HepG2 (cell line): Measurements from ENCODE around the gene THBD. TPM values are rescaled to one million over a fixed set of nuclear protein-coding genes. Genes with fewer than 3 reads are reported as not detected.

Source experiments
- ATAC-seq: fragments of 200-7000 bp; cut with Tn5 transposase; 3 replicates; pipeline ENCODE4 v1.9.1; 2020; ENCODE audit warnings: mild to moderate bottlenecking, moderate library complexity
- BruUV-seq: library from RNA; stranded (reverse); fragments of 400-500 nt; replicated peaks from 2 replicates; lab custom pipeline; 2021; lab: Mats Ljungman, UMichigan
- CTCF ChIA-PET: fragments of 300-600 bp; formaldehyde crosslinking; extraction: SDS; loops from one replicate; lab custom pipeline; 2021; ENCODE audit warnings: low total read pairs, inconsistent platforms, low intra/inter-chr PET ratio; lab: Yijun Ruan, JAX
- POLR2A ChIA-PET: fragments of 350-600 bp; sonication (Branson Sonifier 250); formaldehyde crosslinking; loops from one replicate; lab custom pipeline; 2020; ENCODE audit warnings: antibody characterized with exemption, inconsistent platforms; lab: Yijun Ruan, JAX
- DNase-seq: peaks from one replicate; pipeline ENCODE4 v3.0.0-alpha.2; 2015; ENCODE audit warnings: low spot score
- FAIRE-seq: peaks from 3 replicates; lab custom pipeline; 2011; peaks lifted over from hg19 to GRCh38; lab: Jason Lieb, UNC
- H2AFZ ChIP-seq: one replicate; pipeline ENCODE4 v1.6.1; 2011; ENCODE audit warnings: low read length, inconsistent platforms
- H3K27ac ChIP-seq: fragments of 300-600 bp; 3 replicates; pipeline ENCODE4 v1.8.0; 2011; ENCODE audit warnings: mixed run types, mild to moderate bottlenecking, mixed read lengths, low read length, inconsistent platforms; ENCODE audit not compliant: insufficient read depth; ENCODE audit errors: extremely low read length
- H3K27me3 ChIP-seq, 2 experiments: fragments of 200-600 bp in 1 of 2; 2 replicates in 1 of 2; 3 replicates in 1 of 2; pipeline versions ENCODE4 v1.6.0 to v1.8.0; 2011; ENCODE audit warnings: low read length in 2 of 2, mild to moderate bottlenecking in 2 of 2, moderate library complexity in 2 of 2, inconsistent platforms in 1 of 2; ENCODE audit not compliant: insufficient read depth in 2 of 2, control insufficient read depth in 1 of 2
- H3K36me3 ChIP-seq, 2 experiments: fragments of 200-600 bp in 1 of 2; replicated peaks in 1 of 2; 2 replicates in 1 of 2; 3 replicates in 1 of 2; pipeline versions ENCODE4 v1.5.1 to v1.8.0; 2011; ENCODE audit warnings: low read length in 2 of 2, inconsistent platforms in 1 of 2; ENCODE audit not compliant: insufficient read depth in 2 of 2, control insufficient read depth in 1 of 2
- H3K4me1 ChIP-seq: 2 replicates; pipeline ENCODE4 v1.5.1; 2012; ENCODE audit warnings: low read length, inconsistent platforms; ENCODE audit not compliant: insufficient read depth
- H3K4me2 ChIP-seq: 2 replicates; pipeline ENCODE4 v1.6.0; 2011; ENCODE audit warnings: low read depth, low read length, inconsistent platforms
- H3K4me3 ChIP-seq, 3 experiments: fragments of 200-600 bp in 1 of 3; sonication (generic), shearing (Covaris generic) in 1 of 3; replicated peaks in 1 of 3; 2 replicates each; pipeline ENCODE4 v1.5.1; 2011 to 2016; ENCODE audit warnings: low read length in 3 of 3, inconsistent platforms in 2 of 3, low read depth in 2 of 3, mild to moderate bottlenecking in 2 of 3, control low read depth in 1 of 3, mixed read lengths in 1 of 3; ENCODE audit not compliant: insufficient read depth in 1 of 3
- H3K79me2 ChIP-seq: one replicate; pipeline ENCODE4 v1.6.1; 2011; ENCODE audit warnings: low read length, inconsistent platforms; ENCODE audit not compliant: insufficient read depth
- H3K9ac ChIP-seq: 2 replicates; pipeline ENCODE4 v1.6.0; 2011; ENCODE audit warnings: mild to moderate bottlenecking, low read depth, low read length, inconsistent platforms; ENCODE audit not compliant: insufficient read depth
- H3K9me3 ChIP-seq: 2 replicates; pipeline ENCODE4 v1.5.1; 2012; ENCODE audit warnings: mild to moderate bottlenecking, low read length
- H4K20me1 ChIP-seq: 2 replicates; pipeline ENCODE4 v1.6.0; 2011; ENCODE audit warnings: inconsistent platforms, mild to moderate bottlenecking, low read length, moderate library complexity; ENCODE audit not compliant: insufficient read depth
- ARHGAP35 ChIP-seq: sonication (generic); formaldehyde crosslinking; IDR thresholded peaks from 2 replicates; pipeline ENCODE4 v1.9.0; 2022; ENCODE audit warnings: mild to moderate bottlenecking, inconsistent platforms, moderate library complexity, missing genetic modification reagents, borderline replicate concordance
- MAFG ChIP-seq: sonication (generic); formaldehyde crosslinking; IDR thresholded peaks from 2 replicates; pipeline ENCODE4 v1.5.1; 2020; ENCODE audit warnings: mild to moderate bottlenecking, missing genetic modification reagents
- RBM39 ChIP-seq: fragments of 200-400 bp; formaldehyde crosslinking; IDR thresholded peaks from one replicate; pipeline ENCODE4 v1.6.1; 2018; ENCODE audit warnings: antibody characterized with exemption, mild to moderate bottlenecking, low read depth, low read length; ENCODE audit not compliant: poor library complexity, severe bottlenecking
- TRIM24 ChIP-seq: sonication (generic); formaldehyde crosslinking; IDR thresholded peaks from 2 replicates; pipeline ENCODE4 v1.8.0; 2022; ENCODE audit warnings: mild to moderate bottlenecking, missing genetic modification reagents
- U2AF2 ChIP-seq: fragments of 200-400 bp; formaldehyde crosslinking; IDR thresholded peaks from 2 replicates; pipeline ENCODE4 v1.6.1; 2017; ENCODE audit warnings: low read depth, mild to moderate bottlenecking, low read length
- ZNF253 ChIP-seq: sonication (generic); formaldehyde crosslinking; IDR thresholded peaks from 2 replicates; pipeline ENCODE4 v1.8.0; 2022; ENCODE audit warnings: mild to moderate bottlenecking, missing genetic modification reagents, borderline replicate concordance
- ZNF260 ChIP-seq: sonication (generic); formaldehyde crosslinking; IDR thresholded peaks from 2 replicates; pipeline ENCODE4 v1.4.0; 2020; ENCODE audit warnings: missing genetic modification reagents, low read depth, mild to moderate bottlenecking, borderline replicate concordance
- ZNF839 ChIP-seq: sonication (generic); formaldehyde crosslinking; IDR thresholded peaks from 2 replicates; pipeline ENCODE4 v1.4.0; 2020; ENCODE audit warnings: missing genetic modification reagents, mild to moderate bottlenecking, borderline replicate concordance
- WGBS: methylation state at CpG from one replicate; pipeline ENCODE4 v1.1.6; 2017; ENCODE audit warnings: low lambda C conversion rate; 5-methylcytosine and 5-hydroxymethylcytosine counted together
- in situ Hi-C: cut with HindIII; loops from 2 replicates; pipeline ENCODE4 v1.10.0; 2017; ENCODE audit warnings: low pct_unique_long_range_greater_than_20kb; ENCODE audit not compliant: extremely low pct_ligation_motif_present
- intact Hi-C: fragments of 100-400 bp; cut with micrococcal nuclease; formaldehyde crosslinking; loops from one replicate; pipeline ENCODE4 v1.10.0; 2022; ENCODE audit not compliant: unreplicated experiment
- polyA plus RNA-seq, 8 experiments: library from polyadenylated mRNA; depleted of rRNA in 3 of 8; stranded (reverse) in 7 of 8; unstranded in 1 of 8; fragments of >200 nt; fragmentation: Illumina TruSeq in 4 of 8; extraction: Trizol in 4 of 8; gene quantifications; 2 replicates each; pipeline versions ENCODE4 v1.2.1 to v1.2.3, GENCODE V29; 2011 to 2016; ENCODE audit warnings: low read depth in 4 of 8, missing spikeins in 1 of 8, mixed read lengths in 1 of 8; ENCODE audit not compliant: insufficient read depth in 1 of 8
- total RNA-seq, 5 experiments: library from RNA; depleted of rRNA; stranded (reverse); fragments of >200 nt; fragmentation: Illumina TruSeq; extraction: Trizol; gene quantifications; 2 replicates each; pipeline ENCODE4 v1.2.3, GENCODE V29; 2016; ENCODE audit warnings: low read depth in 1 of 5
- TF ChIP-seq, protein P1 (sequence below): IDR thresholded peaks from 2 replicates; pipeline ENCODE4 v1.6.1; 2012; ENCODE audit warnings: inconsistent platforms
- TF ChIP-seq, protein P2 (sequence below): sonication (generic); formaldehyde crosslinking; IDR thresholded peaks from 2 replicates; pipeline ENCODE4 v1.4.0; 2020; ENCODE audit warnings: mild to moderate bottlenecking, missing genetic modification reagents
- TF ChIP-seq, protein P3 (sequence below): sonication (generic); formaldehyde crosslinking; IDR thresholded peaks from 2 replicates; pipeline ENCODE4 v1.8.1; 2023; ENCODE audit warnings: missing genetic modification reagents, mild to moderate bottlenecking, borderline replicate concordance
- TF ChIP-seq, protein P4 (sequence below): IDR thresholded peaks from 2 replicates; pipeline ENCODE4 v1.6.1; 2016; ENCODE audit warnings: mild to moderate bottlenecking

THBD gene
- total and polyA plus RNA-seq, 2 of the 13 experiments (the other 11 are each of a cell fraction or from before 2014, with no cell fraction given), result 0.03 TPM; not detected in 1

DNA sequence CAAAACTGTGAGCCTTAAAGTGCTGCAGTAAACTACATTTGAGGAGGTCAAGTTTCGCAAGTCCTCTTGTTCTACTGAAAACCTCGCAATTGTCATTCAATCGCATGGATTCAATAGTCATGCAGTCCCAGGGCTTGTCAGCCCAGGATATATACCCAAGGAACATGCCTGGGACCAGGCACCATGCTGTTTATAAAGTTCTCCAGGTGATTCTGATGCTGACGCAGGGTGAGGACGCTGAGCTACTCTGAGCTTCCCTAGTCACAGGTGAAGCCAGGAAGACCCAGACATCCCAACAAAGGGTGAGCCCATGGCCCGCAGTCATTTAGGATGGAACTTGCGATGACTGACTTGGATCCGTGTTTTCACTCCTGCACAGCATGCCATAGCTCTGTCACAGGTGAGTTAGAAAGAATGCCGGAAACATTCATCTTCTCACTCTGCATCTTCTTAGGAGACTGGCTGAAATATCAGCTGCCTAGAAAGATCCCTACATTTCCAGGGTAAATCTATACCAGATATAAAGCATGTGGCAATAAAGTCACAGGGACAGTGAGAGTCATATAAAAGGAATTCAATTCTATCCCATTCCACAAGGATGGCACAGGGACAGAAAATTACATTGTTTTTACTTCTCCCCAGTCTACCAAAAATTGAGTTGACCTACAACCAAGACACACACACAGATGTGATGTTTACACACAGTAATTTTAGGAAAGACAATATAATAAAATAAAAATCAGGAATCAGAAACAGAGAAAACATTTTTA lies 41.4 kb downstream of the THBD start:
- no peak for DNase-seq
- no peaks in the 10 kb centered on the region for H3K36me3 ChIP-seq
- in situ Hi-C loops (no loop called here), intact Hi-C loops (no loop called here)
- FAIRE-seq, result no peak
- H3K4me2 ChIP-seq, result no peak overlapping the region
- no peak overlapping the region for H2AFZ ChIP-seq
- no peak overlapping the region for H3K9ac ChIP-seq
- H4K20me1 ChIP-seq, result no peaks in the 10 kb centered on the region
- H3K4me3 ChIP-seq, result no peak overlapping the region
- H3K27me3 ChIP-seq, result 0 out of 5 replicates have a peak, but pooled peaks cover 0 to 6% of the 10 kb centered on the region in 2 experiments
- POLR2A ChIA-PET, result no interaction called here
- ATAC-seq, result no peak
- no peaks in the 10 kb centered on the region for H3K4me1 ChIP-seq
- H3K27ac ChIP-seq, result no peak overlapping the region
- WGBS, result 69% methylated on average over 9 of the region's 9 CpGs
- H3K9me3 ChIP-seq, result no peaks in the 10 kb centered on the region
- CTCF ChIA-PET, result no interaction called here
- no TSS peak for BruUV-seq
- no peaks in the 10 kb centered on the region for H3K79me2 ChIP-seq
- TF ChIP-seq, protein P1, sequence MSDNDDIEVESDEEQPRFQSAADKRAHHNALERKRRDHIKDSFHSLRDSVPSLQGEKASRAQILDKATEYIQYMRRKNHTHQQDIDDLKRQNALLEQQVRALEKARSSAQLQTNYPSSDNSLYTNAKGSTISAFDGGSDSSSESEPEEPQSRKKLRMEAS, result no peak
- TF ChIP-seq, protein P2, sequence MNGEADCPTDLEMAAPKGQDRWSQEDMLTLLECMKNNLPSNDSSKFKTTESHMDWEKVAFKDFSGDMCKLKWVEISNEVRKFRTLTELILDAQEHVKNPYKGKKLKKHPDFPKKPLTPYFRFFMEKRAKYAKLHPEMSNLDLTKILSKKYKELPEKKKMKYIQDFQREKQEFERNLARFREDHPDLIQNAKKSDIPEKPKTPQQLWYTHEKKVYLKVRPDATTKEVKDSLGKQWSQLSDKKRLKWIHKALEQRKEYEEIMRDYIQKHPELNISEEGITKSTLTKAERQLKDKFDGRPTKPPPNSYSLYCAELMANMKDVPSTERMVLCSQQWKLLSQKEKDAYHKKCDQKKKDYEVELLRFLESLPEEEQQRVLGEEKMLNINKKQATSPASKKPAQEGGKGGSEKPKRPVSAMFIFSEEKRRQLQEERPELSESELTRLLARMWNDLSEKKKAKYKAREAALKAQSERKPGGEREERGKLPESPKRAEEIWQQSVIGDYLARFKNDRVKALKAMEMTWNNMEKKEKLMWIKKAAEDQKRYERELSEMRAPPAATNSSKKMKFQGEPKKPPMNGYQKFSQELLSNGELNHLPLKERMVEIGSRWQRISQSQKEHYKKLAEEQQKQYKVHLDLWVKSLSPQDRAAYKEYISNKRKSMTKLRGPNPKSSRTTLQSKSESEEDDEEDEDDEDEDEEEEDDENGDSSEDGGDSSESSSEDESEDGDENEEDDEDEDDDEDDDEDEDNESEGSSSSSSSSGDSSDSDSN, result no peak
- TF ChIP-seq MAFG (no peak), TRIM24 (CRISPR knock-in tag) (no peak), RBM39 (no peak), ARHGAP35 (CRISPR knock-in tag) (no peak), ZNF260 (CRISPR knock-in tag) (no peak), ZNF253 (CRISPR knock-in tag) (no peak), U2AF2 (no peak), ZNF839 (CRISPR knock-in tag) (no peak)
- TF ChIP-seq, protein P3, sequence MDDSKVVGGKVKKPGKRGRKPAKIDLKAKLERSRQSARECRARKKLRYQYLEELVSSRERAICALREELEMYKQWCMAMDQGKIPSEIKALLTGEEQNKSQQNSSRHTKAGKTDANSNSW, result no peak
- TF ChIP-seq, protein P4, sequence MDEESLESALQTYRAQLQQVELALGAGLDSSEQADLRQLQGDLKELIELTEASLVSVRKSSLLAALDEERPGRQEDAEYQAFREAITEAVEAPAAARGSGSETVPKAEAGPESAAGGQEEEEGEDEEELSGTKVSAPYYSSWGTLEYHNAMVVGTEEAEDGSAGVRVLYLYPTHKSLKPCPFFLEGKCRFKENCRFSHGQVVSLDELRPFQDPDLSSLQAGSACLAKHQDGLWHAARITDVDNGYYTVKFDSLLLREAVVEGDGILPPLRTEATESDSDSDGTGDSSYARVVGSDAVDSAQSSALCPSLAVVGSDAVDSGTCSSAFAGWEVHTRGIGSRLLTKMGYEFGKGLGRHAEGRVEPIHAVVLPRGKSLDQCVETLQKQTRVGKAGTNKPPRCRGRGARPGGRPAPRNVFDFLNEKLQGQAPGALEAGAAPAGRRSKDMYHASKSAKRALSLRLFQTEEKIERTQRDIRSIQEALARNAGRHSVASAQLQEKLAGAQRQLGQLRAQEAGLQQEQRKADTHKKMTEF (CRISPR knock-in tag), result no peak
